ENCODE results near the gene GNB4. TPM values are rescaled to one million over a fixed set of nuclear protein-coding genes. Genes with fewer than 3 reads are reported as not detected.
A peak's percentile ranks its signal among the peaks of the same experiment; 100 is the strongest.

GNB4 gene
- 10 to 100 TPM in 1 of 2 donors, 1 to 10 TPM in 1; 6.3 to 11.9 TPM for total RNA-seq

GRCh38 chr3:179451265-179452175, at the start of gene GNB4:
TSS of gene GNB4 (minus strand) at chr3:179451470. CDS start at chr3:179426200, 25,270 bp downstream.
- H3K9me3 ChIP-seq: no peaks in the 10 kb centered on the region
- WGBS: 3% methylated on average over 53 of the region's 90 CpGs
- H3K4me3 ChIP-seq: peak within 1 kb of the TSS; percentile 45 to 59
- H3K4me1 ChIP-seq (replicated peaks): no peaks in the 10 kb centered on the region
- no peaks in the 10 kb centered on the region for H3K27me3 ChIP-seq (replicated peaks; ENCODE audit: insufficient read depth)
- H3K36me3 ChIP-seq: no peaks in the 10 kb centered on the region
- TF ChIP-seq CTCF (IDR thresholded peaks at IDR 0.05): no peak
- intact Hi-C loops (cut with DNase I): no loop called here
- DNase-seq (ENCODE audit: low spot score): peak; percentile 49
- H3K27ac ChIP-seq: peak within 1 kb of the TSS; percentile 56 to 64

DNA sequence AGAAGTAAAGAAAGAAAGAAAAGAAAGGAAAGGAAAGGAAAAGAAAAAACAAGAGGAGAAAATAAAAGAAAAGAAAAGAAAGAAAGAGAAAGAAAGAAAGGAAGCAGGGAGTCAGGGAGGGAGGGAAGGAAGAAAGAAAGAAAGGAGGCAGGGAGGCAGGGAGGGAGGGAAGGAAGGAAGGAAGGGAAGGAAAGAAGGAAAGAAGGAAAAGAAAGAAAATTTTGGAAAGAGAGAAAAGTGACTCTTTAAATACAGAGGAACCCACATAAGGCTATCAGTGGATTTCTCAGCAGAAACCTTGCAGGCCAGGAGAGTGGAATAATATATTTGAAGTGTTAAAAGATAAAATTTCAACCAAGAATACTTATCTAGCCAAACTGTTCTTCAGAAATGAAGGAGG, 44.2 kb upstream of the GNB4 start:
- H3K36me3 ChIP-seq: no peaks in the 10 kb centered on the region
- no peak overlapping the region for H3K27ac ChIP-seq
- H3K9me3 ChIP-seq: no peaks in the 10 kb centered on the region
- H3K27me3 ChIP-seq (replicated peaks; ENCODE audit: insufficient read depth): no peaks in the 10 kb centered on the region
- DNase-seq (ENCODE audit: low spot score): no peak
- TF ChIP-seq POLR2AphosphoS5 (IDR thresholded peaks at IDR 0.05): no peak
- no peak for TF ChIP-seq POLR2A (IDR thresholded peaks at IDR 0.05)
- no peak for TF ChIP-seq CTCF (IDR thresholded peaks at IDR 0.05)
- H3K4me3 ChIP-seq: no peak overlapping the region
- intact Hi-C loops (cut with DNase I): no loop called here
- no peaks in the 10 kb centered on the region for H3K4me1 ChIP-seq (replicated peaks)

DNA sequence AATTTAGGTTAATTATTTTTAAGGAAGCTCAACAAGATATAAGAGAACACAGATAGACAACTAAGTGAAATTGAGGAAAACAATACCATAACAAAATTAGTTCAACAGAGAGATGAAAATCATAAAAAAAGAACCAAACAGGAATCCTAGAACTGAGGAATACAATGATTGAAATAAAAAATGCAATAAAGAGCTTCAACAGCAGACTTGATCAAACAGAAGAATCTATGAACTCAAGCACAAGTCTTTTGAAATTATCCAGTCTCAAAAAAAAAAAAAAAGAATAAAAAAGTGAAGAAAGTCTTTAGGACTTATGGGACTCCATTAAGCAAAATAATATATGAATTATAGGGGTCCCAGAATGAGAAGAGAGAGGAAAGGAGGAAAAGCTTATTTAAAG, 42.0 kb upstream of the GNB4 start:
- no peak overlapping the region for H3K27ac ChIP-seq
- H3K4me1 ChIP-seq (replicated peaks): no peaks in the 10 kb centered on the region
- H3K27me3 ChIP-seq (replicated peaks; ENCODE audit: insufficient read depth): no peaks in the 10 kb centered on the region
- H3K36me3 ChIP-seq: no peaks in the 10 kb centered on the region
- H3K9me3 ChIP-seq: no peaks in the 10 kb centered on the region
- H3K4me3 ChIP-seq: no peak overlapping the region
- no peak for DNase-seq (ENCODE audit: low spot score)
- TF ChIP-seq POLR2AphosphoS5 (IDR thresholded peaks at IDR 0.05): no peak
- TF ChIP-seq CTCF (IDR thresholded peaks at IDR 0.05): no peak
- TF ChIP-seq POLR2A (IDR thresholded peaks at IDR 0.05): no peak
- intact Hi-C loops (cut with DNase I): no loop called here

- H3K27ac ChIP-seq: no peak overlapping the region
- no peak for TF ChIP-seq POLR2AphosphoS5 (IDR thresholded peaks at IDR 0.05)
- TF ChIP-seq CTCF (IDR thresholded peaks at IDR 0.05): no peak
- TF ChIP-seq POLR2A (IDR thresholded peaks at IDR 0.05): no peak
- no peaks in the 10 kb centered on the region for H3K4me1 ChIP-seq (replicated peaks)
- H3K4me3 ChIP-seq: no peak overlapping the region
- no peak for DNase-seq (ENCODE audit: low spot score)
- no peaks in the 10 kb centered on the region for H3K27me3 ChIP-seq (replicated peaks; ENCODE audit: insufficient read depth)
- H3K36me3 ChIP-seq: no peaks in the 10 kb centered on the region
- no peaks in the 10 kb centered on the region for H3K9me3 ChIP-seq
- intact Hi-C loops (cut with DNase I): no loop called here
Observed at GRCh38 chr3:179488213-179488612, 36.9 kb upstream of the GNB4 start.

- Histone ChIP-seq H3K27ac (no peak overlapping the region), H3K27me3 (replicated peaks; ENCODE audit: insufficient read depth) (no peaks in the 10 kb centered on the region), H3K4me1 (replicated peaks) (no peaks in the 10 kb centered on the region), H3K9me3 (no peaks in the 10 kb centered on the region), H3K36me3 (no peaks in the 10 kb centered on the region), H3K4me3 (no peak overlapping the region)
- 43% methylated on average over 3 of the region's 3 CpGs for WGBS
- no peak for DNase-seq (ENCODE audit: low spot score)
- intact Hi-C loops (cut with DNase I): no loop called here
- no peak for TF ChIP-seq POLR2A (IDR thresholded peaks at IDR 0.05)
- TF ChIP-seq POLR2AphosphoS5 (IDR thresholded peaks at IDR 0.05): no peak
- TF ChIP-seq CTCF (IDR thresholded peaks at IDR 0.05): no peak
Observed at GRCh38 chr3:179486806-179487205, 35.5 kb upstream of the GNB4 start.
